HG02798 (cell line): ENCODE measurements around the gene GNPTAB.

Experiments
- ATAC-seq: cut with Tn5 transposase; IDR thresholded peaks from one replicate; pipeline ENCODE4 v1.9.1; 2021; ENCODE audit warnings: mild to moderate bottlenecking; ENCODE audit not compliant: unreplicated experiment, poor library complexity

Gene GNPTAB

GRCh38 chr12:101700299-101700820 is 130.4 kb downstream of the GNPTAB start:
- ATAC-seq: no peak

GRCh38 chr12:101698800-101699347 is 131.9 kb downstream of the GNPTAB start:
- ATAC-seq: no peak

GRCh38 chr12:101697930-101698799 is 132.6 kb downstream of the GNPTAB start:
- ATAC-seq: peak; percentile 36

- ATAC-seq: peak; percentile 73
Observed at GRCh38 chr12:101697197-101697929, 133.4 kb downstream of the GNPTAB start, which contains the start of gene CHPT1. Gene CHPT1 (plus strand): TSS chr12:101697640. CDS start chr12:101697862, 222 bp downstream.

GRCh38 chr12:101696251-101697196 is 134.2 kb downstream of the GNPTAB start:
- ATAC-seq: peak; percentile 33

GRCh38 chr12:101695706-101696105 is 135.1 kb downstream of the GNPTAB start:
- ATAC-seq: no peak
